K562 (cell line): ENCODE results near the gene GALM. TPM values are rescaled to one million over a fixed set of nuclear protein-coding genes. Genes with fewer than 3 reads are reported as not detected.

Experiments
- AFF4 ChIP-seq: sonication (generic); formaldehyde crosslinking; IDR thresholded peaks from 2 replicates; pipeline ENCODE4 v1.8.0; 2023; ENCODE audit warnings: mild to moderate bottlenecking, missing genetic modification reagents
- CC2D1A ChIP-seq: fragments of 450-650 bp; IDR thresholded peaks from 2 replicates; pipeline ENCODE4 v1.6.1; 2017; ENCODE audit warnings: mild to moderate bottlenecking
- CHCHD3 ChIP-seq: fragments of 250-450 bp; sonication (Bioruptor Pico); IDR thresholded peaks from 2 replicates; pipeline ENCODE4 v2.1.2; 2022; ENCODE audit warnings: mild to moderate bottlenecking
- DMBX1 ChIP-seq: fragments of 250-450 bp; sonication (Bioruptor Pico); IDR thresholded peaks from 2 replicates; pipeline ENCODE4 v1.8.0; 2022; ENCODE audit warnings: inconsistent platforms, mild to moderate bottlenecking, moderate library complexity, borderline replicate concordance
- E2F8 ChIP-seq: fragments of 450-650 bp; IDR thresholded peaks from 2 replicates; pipeline ENCODE4 v1.7.1; 2018; ENCODE audit warnings: mild to moderate bottlenecking, low read depth; ENCODE audit not compliant: partially characterized antibody
- GABPB2 ChIP-seq: fragments of 250-450 bp; sonication (Bioruptor Pico); conservative IDR thresholded peaks from 2 replicates; pipeline ENCODE4 v1.5.1; 2021; ENCODE audit warnings: mild to moderate bottlenecking
- GTF2E2 ChIP-seq: fragments of 200-800 bp; sonication (Bioruptor generic); IDR thresholded peaks from 2 replicates; pipeline ENCODE4 v1.6.1; 2016; ENCODE audit warnings: missing genetic modification characterization, missing compliant biosample characterization
- NCOA2 ChIP-seq, 2 experiments: fragments of 450-650 bp; IDR thresholded peaks; 2 replicates each; pipeline ENCODE4 v1.6.1; 2018; ENCODE audit warnings: mild to moderate bottlenecking in 2 of 2, moderate library complexity in 1 of 2; ENCODE audit not compliant: partially characterized antibody in 2 of 2
- NCOA6 ChIP-seq: fragments of 450-650 bp; IDR thresholded peaks from 2 replicates; pipeline ENCODE4 v1.6.1; 2017; ENCODE audit warnings: mild to moderate bottlenecking
- PREB ChIP-seq: sonication (generic); formaldehyde crosslinking; IDR thresholded peaks from 2 replicates; pipeline ENCODE4 v1.8.1; 2023; ENCODE audit warnings: mild to moderate bottlenecking, missing genetic modification reagents
- SNRNP70 ChIP-seq: fragments of 200-400 bp; formaldehyde crosslinking; optimal IDR thresholded peaks from 2 replicates; pipeline ENCODE3; 2017; ENCODE audit warnings: low read depth, low read length
- SPI1 ChIP-seq: IDR thresholded peaks from 2 replicates; pipeline ENCODE4 v1.6.1; 2011; ENCODE audit warnings: low read depth, low read length, control low read depth, borderline replicate concordance
- ZFP36 ChIP-seq: fragments of 150-350 bp; IDR thresholded peaks from 2 replicates; pipeline ENCODE4 v1.6.1; 2018; ENCODE audit warnings: low read length, low read depth; ENCODE audit not compliant: partially characterized antibody
- ZNF224 ChIP-seq: sonication (generic); formaldehyde crosslinking; IDR thresholded peaks from 2 replicates; pipeline ENCODE4 v1.8.0; 2022; ENCODE audit warnings: mild to moderate bottlenecking, missing genetic modification reagents
- ZNF232 ChIP-seq: sonication (generic); formaldehyde crosslinking; IDR thresholded peaks from 2 replicates; pipeline ENCODE4 v1.8.0; 2022; ENCODE audit warnings: mild to moderate bottlenecking, missing genetic modification reagents
- ZNF282 ChIP-seq: sonication (generic); formaldehyde crosslinking; IDR thresholded peaks from 2 replicates; pipeline ENCODE4 v1.8.1; 2023; ENCODE audit warnings: missing genetic modification reagents
- ZNF75A ChIP-seq: fragments of 450-650 bp; formaldehyde crosslinking; IDR thresholded peaks from 2 replicates; pipeline ENCODE4 v1.4.0; 2020; ENCODE audit warnings: mild to moderate bottlenecking
- polyA plus RNA-seq, 8 experiments: library from polyadenylated mRNA; depleted of rRNA in 4 of 8; stranded (reverse) in 5 of 8; unstranded in 3 of 8; fragments of >200 nt; fragmentation: Nextera tagmentation in 2 of 8; fragmentation: Illumina TruSeq in 1 of 8; extraction: Ambion mirVana in 2 of 8; extraction: Trizol in 1 of 8; gene quantifications; 2 replicates each; pipeline versions ENCODE4 v1.2.1 to v1.2.3, GENCODE V29; 2011 to 2014; ENCODE audit warnings: inconsistent platforms in 1 of 8, missing spikeins in 1 of 8
- total RNA-seq, 7 experiments: library from RNA; depleted of rRNA in 6 of 7; stranded (reverse); fragments of >200 nt in 6 of 7; fragmentation: Illumina TruSeq in 2 of 7; extraction: Trizol in 2 of 7; gene quantifications; 2 replicates each; pipeline versions ENCODE4 v1.2.1 to v1.2.3, GENCODE V29; 2011 to 2021; ENCODE audit warnings: low replicate concordance in 1 of 7
- TF ChIP-seq, protein P1 (sequence below): sonication (generic); formaldehyde crosslinking; IDR thresholded peaks from 2 replicates; pipeline ENCODE4 v1.9.0; 2022; ENCODE audit warnings: mild to moderate bottlenecking, missing genetic modification reagents
- TF ChIP-seq, protein P2 (sequence below): sonication (generic); formaldehyde crosslinking; IDR thresholded peaks from 2 replicates; pipeline ENCODE4 v1.8.0; 2022; ENCODE audit warnings: missing genetic modification reagents, mild to moderate bottlenecking, moderate library complexity, borderline replicate concordance

GALM gene
- total and polyA plus RNA-seq, 9 of the 15 experiments (the other 6 are each of a cell fraction or from before 2014, with no cell fraction given): 22.1 to 51.7 (median 27.9) TPM

GRCh38 chr2:38750891-38751595, 85.1 kb downstream of the GALM start, which contains the start of gene SRSF7 (continued):
- TF ChIP-seq ZNF224 (CRISPR knock-in tag): peak; percentile 93; the same call in 1 of the 2 replicates
- TF ChIP-seq SPI1: peak; percentile 64; the same call in 1 of the 2 replicates
- TF ChIP-seq GTF2E2 (tag): peak; percentile 99
- TF ChIP-seq ZFP36: peak; percentile 3
- TF ChIP-seq, protein P1, sequence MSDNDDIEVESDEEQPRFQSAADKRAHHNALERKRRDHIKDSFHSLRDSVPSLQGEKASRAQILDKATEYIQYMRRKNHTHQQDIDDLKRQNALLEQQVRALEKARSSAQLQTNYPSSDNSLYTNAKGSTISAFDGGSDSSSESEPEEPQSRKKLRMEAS (CRISPR knock-in tag): peak; percentile 98
- no peak; the same call in 1 of the 2 replicates for TF ChIP-seq PREB (CRISPR knock-in tag)
- TF ChIP-seq CHCHD3 (CRISPR knock-in tag): peak; percentile 94
- TF ChIP-seq SNRNP70: peak; percentile 95
- peak; percentile 57; the same call in 1 of the 2 replicates for TF ChIP-seq CC2D1A
- no peak for TF ChIP-seq ZNF282 (CRISPR knock-in tag)
- no peak for TF ChIP-seq NCOA6
- peak; percentile 45; the same call in 1 of the 2 replicates for TF ChIP-seq DMBX1 (CRISPR knock-in tag)
- TF ChIP-seq NCOA2 (IDR thresholded peaks at IDR 0.05; ENCODE audit: partially characterized antibody in 2 of 2): no peak
- TF ChIP-seq E2F8: peak; percentile 72
- peak; percentile 100 for TF ChIP-seq AFF4
- TF ChIP-seq ZNF232 (CRISPR knock-in tag): peak; percentile 96
- TF ChIP-seq, protein P2, sequence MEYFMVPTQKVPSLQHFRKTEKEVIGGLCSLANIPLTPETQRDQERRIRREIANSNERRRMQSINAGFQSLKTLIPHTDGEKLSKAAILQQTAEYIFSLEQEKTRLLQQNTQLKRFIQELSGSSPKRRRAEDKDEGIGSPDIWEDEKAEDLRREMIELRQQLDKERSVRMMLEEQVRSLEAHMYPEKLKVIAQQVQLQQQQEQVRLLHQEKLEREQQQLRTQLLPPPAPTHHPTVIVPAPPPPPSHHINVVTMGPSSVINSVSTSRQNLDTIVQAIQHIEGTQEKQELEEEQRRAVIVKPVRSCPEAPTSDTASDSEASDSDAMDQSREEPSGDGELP (CRISPR knock-in tag): peak; percentile 89
- peak; percentile 85; the same call in 1 of the 2 replicates for TF ChIP-seq GABPB2 (CRISPR knock-in tag)
- TF ChIP-seq ZNF75A (CRISPR knock-in tag): peak; percentile 62; the same call in 1 of the 2 replicates
